Gastrocnemius medialis (tissue), 4 donors: ENCODE measurements around the gene FRAS1.

Experiments used
- CTCF ChIP-seq, 5 experiments: fragments of 450-650 bp in 3 of 5; fragments of 200-600 bp in 2 of 5; sonication (generic) in 2 of 5; IDR thresholded peaks in 4 of 5; conservative IDR thresholded peaks in 1 of 5; 1 replicate in 4 of 5; 2 replicates in 1 of 5; pipeline ENCODE4 v1.5.1; 2016 to 2019; ENCODE audit warnings: antibody characterized with exemption in 5 of 5, mild to moderate bottlenecking in 3 of 5, moderate library complexity in 3 of 5
- POLR2A ChIP-seq, 2 donors: fragments of 450-650 bp; IDR thresholded peaks; one replicate each; pipeline ENCODE4 v1.6.1; 2017; ENCODE audit warnings: antibody characterized with exemption in 2 of 2, mild to moderate bottlenecking in 2 of 2, moderate library complexity in 2 of 2

- no peak for TF ChIP-seq CTCF (IDR thresholded peaks at IDR 0.05 in 4 of 5, conservative IDR thresholded peaks at IDR 0.05 in 1 of 5)
- TF ChIP-seq POLR2A (IDR thresholded peaks at IDR 0.05): no peak
These were observed 313.7 kb downstream of the FRAS1 start for GRCh38 chr4:78370631-78371372.
